NCI-H510A treated with DMSO at 0.1 percent for 48 hours (cell line): Measurements from ENCODE around the gene KLHL33.
"Not testable (repeated sequence)": the region's sequence is repeated elsewhere in the genome, so short reads cannot be mapped to it uniquely, and the experiment has no call there.

Experiments
- DNase-seq: peaks from one replicate; lab custom pipeline; 2025; lab: John Stamatoyannopoulos, UW

The KLHL33 gene

DNA sequence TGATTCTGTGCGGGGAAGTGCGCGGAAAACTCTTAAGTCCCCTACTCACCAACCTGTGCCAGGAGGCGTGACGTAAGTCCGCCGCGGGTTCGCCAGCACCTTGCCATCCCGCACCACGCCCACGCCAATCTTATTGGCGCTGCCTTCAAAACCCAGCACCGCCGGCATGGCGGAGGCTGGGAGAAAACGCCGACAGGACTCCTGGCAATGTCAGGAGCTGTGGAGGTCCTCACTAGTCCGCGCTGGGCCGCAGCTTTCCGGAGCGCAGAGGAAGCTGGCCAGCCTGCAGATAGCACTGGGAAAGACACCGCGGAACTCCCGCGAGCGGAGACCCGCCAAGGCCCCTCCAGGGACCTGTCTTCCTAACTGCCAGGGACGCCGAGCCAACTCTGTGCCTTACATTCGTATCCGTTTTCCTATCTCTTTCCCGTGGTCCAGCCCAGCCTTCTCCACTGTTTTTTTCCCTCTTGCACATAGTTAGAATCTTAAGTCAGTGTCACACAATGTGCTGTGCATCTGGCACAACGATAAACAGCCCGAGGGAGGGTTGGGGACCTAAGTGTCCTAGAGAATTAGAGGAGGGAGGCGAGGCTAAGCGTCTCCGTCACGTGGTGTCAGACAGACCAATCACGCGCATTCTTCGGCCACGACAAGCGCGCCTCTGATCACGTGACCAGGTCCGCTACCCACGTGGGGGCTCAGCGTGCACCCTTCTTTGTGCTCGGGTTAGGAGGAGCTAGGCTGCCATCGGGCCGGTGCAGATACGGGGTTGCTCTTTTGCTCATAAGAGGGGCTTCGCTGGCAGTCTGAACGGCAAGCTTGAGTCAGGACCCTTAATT, 18.8 kb upstream of the KLHL33 start, which contains the start of the genes APEX1 and OSGEP:
TSS of gene APEX1 (plus strand) at position 711 of the 839 bp plus-strand sequence. CDS start 420 bp downstream, outside the sequence.
TSS of gene OSGEP (minus strand) at position 297 of the 839 bp plus-strand sequence. CDS start at position 168, 129 bp downstream.
- DNase-seq = peak; percentile 95

- DNase-seq = not testable (repeated sequence)
Observed at GRCh38 chr14:20452831-20453230, 16.9 kb upstream of the KLHL33 start.

DNA sequence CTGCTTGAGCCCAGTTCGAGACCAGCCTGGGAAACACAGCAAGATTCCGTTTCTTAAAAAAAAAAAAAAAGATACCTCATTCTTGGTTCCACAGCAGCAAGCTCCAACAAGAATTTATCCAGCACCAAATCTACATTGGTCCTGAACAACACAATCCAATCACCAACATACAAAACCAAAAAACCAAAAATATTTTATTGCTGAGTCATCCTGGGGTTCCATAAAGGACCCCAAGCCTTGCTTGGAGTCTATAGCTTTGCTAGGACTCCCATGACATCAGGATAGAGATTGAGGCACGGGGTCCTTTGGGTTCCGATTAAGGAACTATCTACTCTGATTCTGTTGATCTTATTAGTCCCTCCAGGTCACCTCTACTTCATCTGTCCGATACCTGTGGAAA, 10.9 kb upstream of the KLHL33 start:
- no peak for DNase-seq

DNA sequence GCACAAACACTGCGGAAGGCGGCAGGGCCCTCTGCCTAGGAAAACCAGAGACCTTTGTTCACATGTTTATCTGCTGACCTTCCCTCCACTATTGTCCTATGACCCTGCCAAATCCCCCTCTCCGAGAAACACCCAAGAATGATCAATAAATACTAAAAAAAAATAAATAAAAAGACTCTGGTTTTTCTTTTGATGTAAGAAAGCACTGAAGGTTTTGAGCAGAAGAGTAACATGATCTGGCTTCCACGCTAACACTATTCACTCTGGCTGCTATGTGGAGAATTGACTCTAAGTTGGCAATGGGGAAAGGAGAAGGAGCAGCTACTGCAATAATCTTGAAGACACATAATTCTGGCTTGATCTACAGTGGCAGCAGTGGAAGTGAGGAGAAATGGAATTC, 7.7 kb upstream of the KLHL33 start:
- DNase-seq = not testable (repeated sequence)

DNA sequence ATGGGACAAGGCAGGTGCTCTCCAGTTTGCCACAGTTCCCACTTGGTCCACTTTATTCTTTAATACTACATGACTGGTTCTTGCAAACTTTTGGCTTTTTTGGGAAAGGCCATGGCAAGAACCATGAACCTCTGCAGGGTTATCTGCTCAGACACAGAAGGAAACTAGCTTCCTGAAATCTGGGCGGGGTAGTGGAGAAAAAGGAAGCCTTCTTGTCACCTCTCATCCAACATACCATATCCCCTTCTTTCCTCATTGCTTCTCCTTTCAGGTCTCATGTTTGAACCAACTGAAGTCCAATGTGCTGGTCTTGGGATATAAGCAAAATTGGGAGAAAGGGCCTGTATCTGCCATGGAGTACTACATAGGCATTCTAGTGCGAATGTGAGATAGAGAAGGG, 5.5 kb upstream of the KLHL33 start:
- DNase-seq = no peak

- no peak for DNase-seq
Observed at GRCh38 chr14:20440882-20441281, 4.9 kb upstream of the KLHL33 start.

- DNase-seq = no peak
Observed at GRCh38 chr14:20440465-20440864, 4.5 kb upstream of the KLHL33 start.

GRCh38 chr14:20438664-20439063, 2.7 kb upstream of the KLHL33 start:
- no peak for DNase-seq

DNA sequence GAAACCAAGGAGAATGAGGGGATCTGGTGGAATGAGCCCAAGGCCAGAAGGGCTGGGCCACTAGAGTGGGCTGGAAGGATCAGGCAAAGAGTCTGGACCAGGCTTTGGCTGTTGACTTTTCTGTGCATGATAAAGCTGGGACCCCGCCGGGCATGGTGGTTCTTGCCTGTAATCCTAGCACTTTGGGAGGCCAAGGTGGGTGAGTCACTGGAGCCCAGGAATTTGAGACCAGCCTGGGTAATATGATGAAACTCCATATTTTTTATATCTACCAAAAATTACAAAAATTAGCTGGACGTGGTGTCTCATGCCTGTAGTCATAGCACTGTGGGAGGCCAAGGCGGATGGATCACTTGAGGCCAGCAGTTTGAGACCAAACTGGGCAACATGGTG, 393 bp upstream of the KLHL33 start:
- DNase-seq = no peak

DNA sequence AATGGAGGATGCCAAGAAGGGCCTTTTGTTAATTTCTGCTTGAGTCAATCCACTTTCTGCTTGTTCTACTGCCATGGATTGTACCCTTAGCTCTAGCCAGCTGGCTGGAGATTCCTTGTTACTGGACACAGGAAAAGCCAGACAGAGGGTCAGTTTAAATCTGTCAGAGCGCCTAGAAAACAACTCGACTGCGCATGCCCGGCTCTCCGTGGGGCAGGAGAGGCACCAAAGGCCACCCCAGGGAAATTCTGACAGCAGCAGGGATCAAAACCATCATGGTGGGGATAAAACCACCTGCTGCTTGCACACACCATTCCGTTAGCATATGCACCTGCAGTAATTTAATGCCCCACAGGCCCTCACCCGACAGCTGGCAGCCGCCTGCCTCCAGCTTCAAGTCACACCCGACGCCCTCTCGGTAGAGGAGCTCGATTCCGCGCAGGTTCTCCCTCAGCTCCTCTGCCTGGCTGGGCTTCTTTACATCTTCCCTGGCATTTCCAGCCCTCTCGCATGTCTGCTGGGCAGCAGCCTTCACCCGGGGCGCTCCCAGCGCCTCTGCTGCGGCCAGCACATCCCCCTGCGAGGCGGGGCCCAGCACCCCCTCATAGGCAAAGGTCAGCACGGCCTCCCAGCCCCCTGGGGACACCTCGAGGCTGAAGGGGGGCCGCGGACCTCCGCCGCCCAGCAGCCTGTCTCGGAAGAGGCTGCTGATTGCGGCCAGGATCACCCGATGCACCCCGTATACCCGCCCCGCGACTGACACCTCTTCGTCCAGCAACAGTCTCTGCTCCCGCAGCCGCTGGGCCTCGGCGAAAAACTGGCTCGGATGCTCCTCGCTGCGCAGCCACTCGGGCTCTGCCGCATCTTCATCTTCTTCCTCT, 1.0 kb downstream of the KLHL33 start:
- no peak for DNase-seq

GRCh38 chr14:20429801-20430669, 5.9 kb downstream of the KLHL33 start:
- DNase-seq = no peak

DNA sequence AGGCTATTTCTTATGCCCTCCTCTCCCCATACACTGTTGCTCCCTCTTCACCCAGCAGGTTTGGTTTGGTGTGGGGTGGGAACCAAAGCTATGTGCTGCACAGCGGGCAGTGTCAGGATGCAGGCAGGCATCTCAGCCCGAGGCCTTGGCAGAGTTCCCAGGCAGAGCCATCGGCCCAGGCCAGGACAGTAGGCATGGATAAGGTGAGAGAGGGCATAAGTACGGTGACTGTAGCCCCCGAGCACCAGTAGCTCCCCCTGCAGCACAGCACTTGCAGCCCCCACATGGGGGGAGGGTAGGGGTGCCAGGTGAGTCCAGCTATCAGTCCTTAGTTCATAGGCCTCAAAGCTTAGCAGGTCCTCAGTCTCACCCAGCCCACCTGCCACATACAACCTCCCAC, 7.2 kb downstream of the KLHL33 start:
- no peak for DNase-seq

DNA sequence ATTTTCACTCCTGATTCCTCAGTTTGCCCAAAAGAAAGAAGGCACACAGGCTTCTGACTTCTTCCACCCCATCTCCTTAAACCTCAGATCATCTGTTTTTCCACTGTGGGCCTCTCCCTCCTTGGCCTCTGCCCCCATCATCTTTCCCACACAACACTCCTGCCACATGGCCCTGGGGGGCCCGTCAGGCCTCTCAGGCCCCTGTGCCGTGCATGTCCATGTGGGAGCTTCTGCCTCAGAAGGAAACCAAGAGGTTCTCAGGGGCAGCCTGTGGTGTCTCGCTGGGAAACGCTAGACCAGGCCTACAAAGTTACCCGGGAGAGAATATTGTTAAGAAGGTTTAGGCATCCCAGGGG, 8.0 kb downstream of the KLHL33 start:
- DNase-seq = no peak

DNA sequence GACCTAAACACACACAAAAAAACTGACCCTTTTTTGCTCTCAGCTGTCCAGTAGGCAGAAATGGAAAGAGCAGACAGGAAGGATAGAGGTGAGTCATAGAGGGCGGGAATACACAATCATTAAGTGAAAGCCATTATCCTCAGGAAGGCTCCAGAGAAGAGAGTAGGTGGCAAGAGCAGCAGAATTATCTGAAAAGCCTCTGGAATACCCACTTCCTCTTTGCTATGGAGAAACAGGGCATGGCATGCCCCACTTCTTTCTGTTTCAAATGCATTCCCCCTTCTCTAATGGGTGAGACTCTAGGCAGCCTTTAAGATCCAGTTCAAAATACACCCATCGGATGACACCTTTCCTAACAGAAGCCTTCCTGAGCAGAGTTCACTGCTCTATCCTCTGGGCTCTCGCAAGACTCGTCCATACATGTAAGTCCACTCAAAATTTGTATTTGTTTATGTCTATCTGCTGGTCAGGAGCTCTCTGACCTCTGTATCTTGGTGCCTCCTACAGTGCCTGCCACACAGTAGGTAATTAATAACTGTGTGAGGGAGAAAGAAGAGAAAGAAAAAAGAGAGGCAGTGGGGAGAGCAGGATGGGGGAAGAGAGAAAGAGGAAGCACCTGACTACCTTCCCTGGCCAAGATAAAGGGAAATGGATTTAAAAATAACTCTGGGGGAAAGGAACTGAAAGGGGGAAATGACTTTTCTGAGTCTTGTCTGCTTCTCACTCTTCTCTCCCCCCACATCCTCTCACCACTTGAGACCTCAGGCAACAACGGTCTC, 8.5 kb downstream of the KLHL33 start:
- DNase-seq = no peak

- no peak for DNase-seq
Observed at GRCh38 chr14:20424851-20425250, 11.1 kb downstream of the KLHL33 start.

DNA sequence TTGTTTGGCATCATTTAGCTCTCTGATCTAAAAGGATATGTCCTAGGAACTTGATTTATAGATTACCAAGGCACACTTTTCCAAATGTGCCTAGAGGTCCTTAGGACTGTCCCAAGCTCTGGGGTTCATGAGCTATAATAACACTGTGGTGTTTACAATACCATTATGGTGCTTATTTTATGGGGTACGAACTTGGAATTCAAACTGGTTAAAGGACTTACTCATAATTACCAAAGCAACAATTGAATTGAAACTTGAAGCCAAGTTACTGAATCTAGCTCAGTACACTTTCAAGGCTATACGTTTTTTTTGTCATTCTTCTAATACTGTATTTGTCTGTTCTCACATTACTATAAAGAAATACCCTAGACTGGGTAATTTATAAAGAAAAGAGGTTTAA, 13.1 kb downstream of the KLHL33 start:
- no peak for DNase-seq

DNA sequence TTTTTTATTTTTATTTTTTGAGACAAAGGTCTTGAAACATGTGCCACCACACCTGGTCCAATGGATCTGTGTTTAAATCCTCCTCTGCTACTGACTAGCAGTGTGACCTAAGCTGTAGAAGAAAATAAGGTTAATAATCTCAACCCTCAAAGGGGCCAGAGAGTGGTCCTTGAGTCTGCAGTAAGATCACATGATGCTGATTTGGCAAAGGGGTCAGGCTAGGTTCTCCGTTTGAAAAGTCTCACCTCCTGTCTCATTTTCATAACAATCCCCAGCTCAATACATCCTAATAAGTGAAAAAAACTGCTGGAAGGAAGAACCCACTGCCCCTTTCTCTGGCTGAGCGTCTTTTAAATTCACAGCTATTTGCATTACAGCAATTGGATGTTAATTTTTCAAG, 14.7 kb downstream of the KLHL33 start:
- no peak for DNase-seq

- DNase-seq = no peak
Observed at GRCh38 chr14:20419419-20419818, 16.5 kb downstream of the KLHL33 start.

GRCh38 chr14:20418501-20418909, 17.5 kb downstream of the KLHL33 start:
- no peak for DNase-seq

GRCh38 chr14:20417250-20418186, 18.4 kb downstream of the KLHL33 start:
- DNase-seq = no peak
